ENCODE data around the gene MEOX1. TPM values are rescaled to one million over a fixed set of nuclear protein-coding genes. Genes with fewer than 3 reads are reported as not detected.

MEOX1 gene
- total RNA-seq, 1 donor from 2014 or later: 1.5 TPM

DNA sequence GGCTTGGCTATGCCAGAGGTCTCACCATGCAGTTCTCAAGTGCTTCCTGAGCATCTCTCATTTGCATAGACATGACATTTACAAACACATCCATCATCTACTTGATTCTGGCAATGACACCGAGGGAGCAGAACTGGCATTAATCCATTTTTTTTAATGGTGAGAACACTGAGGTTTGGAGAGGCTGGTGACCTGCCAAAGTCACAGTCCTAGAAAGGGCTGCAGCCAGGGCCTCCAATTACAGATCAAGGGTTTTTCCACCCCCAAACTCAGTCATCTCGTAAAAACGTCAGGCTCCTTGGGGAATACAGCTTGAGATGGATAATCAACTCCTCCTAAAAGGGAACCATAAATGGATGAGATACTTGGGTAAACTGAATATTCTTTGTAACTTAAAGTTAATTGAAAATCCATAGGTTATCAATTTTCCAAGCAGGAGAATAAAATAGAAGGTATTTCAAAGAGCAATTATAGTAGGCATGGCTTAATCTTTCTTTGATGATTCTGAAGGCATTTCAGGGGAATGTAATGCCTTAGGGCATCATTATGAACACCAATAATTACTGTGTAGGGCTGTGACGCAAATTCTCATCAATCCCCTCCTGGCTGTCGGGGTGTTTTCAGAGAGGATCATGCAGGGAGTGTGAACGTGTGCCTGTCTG is 9.4 kb upstream of the MEOX1 start:
- H3K36me3 ChIP-seq: no peaks in the 10 kb centered on the region
- H3K27ac ChIP-seq: no peak overlapping the region
- no peaks in the 10 kb centered on the region for H3K4me1 ChIP-seq
- DNase-seq (no peak), ATAC-seq (no peak)
- TF ChIP-seq, protein P1, sequence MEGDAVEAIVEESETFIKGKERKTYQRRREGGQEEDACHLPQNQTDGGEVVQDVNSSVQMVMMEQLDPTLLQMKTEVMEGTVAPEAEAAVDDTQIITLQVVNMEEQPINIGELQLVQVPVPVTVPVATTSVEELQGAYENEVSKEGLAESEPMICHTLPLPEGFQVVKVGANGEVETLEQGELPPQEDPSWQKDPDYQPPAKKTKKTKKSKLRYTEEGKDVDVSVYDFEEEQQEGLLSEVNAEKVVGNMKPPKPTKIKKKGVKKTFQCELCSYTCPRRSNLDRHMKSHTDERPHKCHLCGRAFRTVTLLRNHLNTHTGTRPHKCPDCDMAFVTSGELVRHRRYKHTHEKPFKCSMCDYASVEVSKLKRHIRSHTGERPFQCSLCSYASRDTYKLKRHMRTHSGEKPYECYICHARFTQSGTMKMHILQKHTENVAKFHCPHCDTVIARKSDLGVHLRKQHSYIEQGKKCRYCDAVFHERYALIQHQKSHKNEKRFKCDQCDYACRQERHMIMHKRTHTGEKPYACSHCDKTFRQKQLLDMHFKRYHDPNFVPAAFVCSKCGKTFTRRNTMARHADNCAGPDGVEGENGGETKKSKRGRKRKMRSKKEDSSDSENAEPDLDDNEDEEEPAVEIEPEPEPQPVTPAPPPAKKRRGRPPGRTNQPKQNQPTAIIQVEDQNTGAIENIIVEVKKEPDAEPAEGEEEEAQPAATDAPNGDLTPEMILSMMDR (IDR thresholded peaks at IDR 0.05): no peak
- H3K4me3 ChIP-seq: no peak overlapping the region
- no peaks in the 10 kb centered on the region for H3K9me3 ChIP-seq
- no peaks in the 10 kb centered on the region for H3K27me3 ChIP-seq
- intact Hi-C loops (cut with DNase I): no loop called here

DNA sequence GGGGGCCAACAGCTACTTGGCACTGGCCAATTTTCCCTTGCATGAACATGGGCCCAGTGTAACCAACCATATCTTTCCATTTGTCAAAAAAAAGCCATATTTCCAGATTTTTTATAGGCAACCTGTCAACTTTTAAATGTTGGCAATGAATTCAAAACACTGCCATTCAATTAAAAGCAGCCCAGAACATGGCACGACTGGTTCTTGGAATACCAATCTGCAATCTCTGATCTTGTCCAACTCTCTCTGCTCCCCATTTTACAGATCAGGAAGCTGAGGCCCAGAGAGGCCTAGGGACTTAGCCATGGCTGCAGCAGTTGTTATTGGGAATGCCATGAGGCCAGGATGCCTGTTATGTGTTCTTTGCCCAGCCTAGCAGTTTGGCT is 8.9 kb upstream of the MEOX1 start:
- DNase-seq: no peak
- Histone ChIP-seq H3K4me1 (no peaks in the 10 kb centered on the region), H3K9me3 (no peaks in the 10 kb centered on the region), H3K27me3 (no peaks in the 10 kb centered on the region), H3K4me3 (no peak overlapping the region), H3K36me3 (no peaks in the 10 kb centered on the region), H3K27ac (no peak overlapping the region)
- intact Hi-C loops (cut with DNase I): no loop called here
- ATAC-seq: no peak
- TF ChIP-seq, protein P1 (IDR thresholded peaks at IDR 0.05): no peak

GRCh38 chr17:43669971-43670644 is 8.4 kb upstream of the MEOX1 start:
- ATAC-seq: peak; percentile 8
- no peaks in the 10 kb centered on the region for H3K4me1 ChIP-seq
- H3K36me3 ChIP-seq: no peaks in the 10 kb centered on the region
- H3K9me3 ChIP-seq: no peaks in the 10 kb centered on the region
- TF ChIP-seq, protein P1 (IDR thresholded peaks at IDR 0.05): no peak
- no peak overlapping the region for H3K4me3 ChIP-seq
- no peak overlapping the region for H3K27ac ChIP-seq
- H3K27me3 ChIP-seq: no peaks in the 10 kb centered on the region
- DNase-seq: no peak
- intact Hi-C loops (cut with DNase I): no loop called here

- intact Hi-C loops (cut with DNase I): no loop called here
- ATAC-seq: no peak
- Histone ChIP-seq H3K27me3 (no peaks in the 10 kb centered on the region), H3K4me1 (peaks cover under 1% of the 10 kb centered on the region), H3K4me3 (no peak overlapping the region), H3K27ac (no peak overlapping the region), H3K36me3 (no peaks in the 10 kb centered on the region), H3K9me3 (no peaks in the 10 kb centered on the region)
- DNase-seq: no peak
- TF ChIP-seq, protein P1 (IDR thresholded peaks at IDR 0.05): no peak
Measured at GRCh38 chr17:43667947-43668348, 6.2 kb upstream of the MEOX1 start.

DNA sequence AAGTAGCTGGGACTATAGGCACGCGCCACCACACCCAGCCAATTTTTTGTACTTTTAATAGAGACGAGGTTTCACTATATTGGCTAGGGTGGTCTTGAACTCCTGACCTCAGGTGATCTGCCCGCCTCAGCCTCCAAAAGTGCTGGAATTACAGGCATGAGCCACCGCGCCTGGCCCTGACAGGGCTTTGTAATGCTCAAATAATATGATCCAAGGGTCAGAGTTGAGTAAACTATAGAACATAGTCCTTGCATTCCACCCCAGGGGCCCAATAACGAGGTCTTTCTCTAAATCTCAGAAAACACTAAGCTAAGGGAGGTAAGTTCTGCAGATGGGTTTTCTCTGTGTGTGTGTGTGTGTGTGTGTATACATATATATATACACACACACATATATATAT is 5.8 kb upstream of the MEOX1 start:
- Histone ChIP-seq H3K27me3 (no peaks in the 10 kb centered on the region), H3K9me3 (no peaks in the 10 kb centered on the region), H3K36me3 (no peaks in the 10 kb centered on the region), H3K4me1 (peaks cover 5% of the 10 kb centered on the region), H3K27ac (no peak overlapping the region), H3K4me3 (no peak overlapping the region)
- intact Hi-C loops (cut with DNase I): no loop called here
- DNase-seq: no peak
- TF ChIP-seq, protein P1 (IDR thresholded peaks at IDR 0.05): no peak
- no peak for ATAC-seq
